Karpas-422 (cell line): Measurements from ENCODE around the gene C15orf39. TPM values are rescaled to one million over a fixed set of nuclear protein-coding genes. Genes with fewer than 3 reads are reported as not detected.

Source experiments
- DNase-seq: peaks from one replicate; pipeline ENCODE4 v3.0.0-alpha.2; 2015
- H2AFZ ChIP-seq: fragments of 200-600 bp; sonication (generic); 2 replicates; pipeline ENCODE4 v1.6.1; 2014; ENCODE audit warnings: antibody characterized with exemption, low read length, mixed read lengths
- H3K27ac ChIP-seq: fragments of 200-600 bp; sonication (generic); 2 replicates; pipeline ENCODE4 v1.5.1; 2014; ENCODE audit warnings: mild to moderate bottlenecking, low read length, moderate library complexity
- H3K27me3 ChIP-seq: fragments of 200-600 bp; sonication (generic); 2 replicates; pipeline ENCODE4 v1.6.1; 2014; ENCODE audit warnings: low read length, mixed read lengths
- H3K36me3 ChIP-seq: fragments of 200-600 bp; sonication (generic); 2 replicates; pipeline ENCODE4 v1.6.1; 2014; ENCODE audit warnings: low read length, mixed read lengths; ENCODE audit not compliant: insufficient read depth
- H3K4me1 ChIP-seq: fragments of 200-600 bp; sonication (generic); 2 replicates; pipeline ENCODE4 v1.6.1; 2014; ENCODE audit warnings: mild to moderate bottlenecking, low read length, mixed read lengths
- H3K4me2 ChIP-seq: fragments of 200-600 bp; sonication (generic); 2 replicates; pipeline ENCODE4 v1.6.1; 2014; ENCODE audit warnings: low read length, low read depth, mild to moderate bottlenecking; ENCODE audit not compliant: poor library complexity, severe bottlenecking
- H3K4me3 ChIP-seq: fragments of 200-600 bp; sonication (generic); 2 replicates; pipeline ENCODE4 v1.5.1; 2014; ENCODE audit warnings: mild to moderate bottlenecking, antibody characterized with exemption, low read length, mixed read lengths
- H3K79me2 ChIP-seq: fragments of 200-600 bp; sonication (generic); 2 replicates; pipeline ENCODE4 v1.6.1; 2014; ENCODE audit warnings: mild to moderate bottlenecking, low read length, mixed read lengths
- H3K9ac ChIP-seq: fragments of 200-600 bp; sonication (generic); 2 replicates; pipeline ENCODE4 v1.6.0; 2014; ENCODE audit warnings: low read length
- H3K9me2 ChIP-seq: fragments of 200-600 bp; sonication (generic), shearing (Covaris generic); replicated peaks from 2 replicates; pipeline ENCODE4 v1.6.0; 2014; ENCODE audit warnings: mild to moderate bottlenecking, low read length, moderate library complexity; ENCODE audit not compliant: insufficient read depth
- H3K9me3 ChIP-seq: fragments of 300-700, 200-600 bp; sonication (generic); 2 replicates; pipeline ENCODE4 v1.6.1; 2014; ENCODE audit warnings: low read length, mixed read lengths
- H4K20me1 ChIP-seq: fragments of 200-600 bp; sonication (generic); 2 replicates; pipeline ENCODE4 v1.6.1; 2014; ENCODE audit warnings: mild to moderate bottlenecking, antibody characterized with exemption, low read length, low read depth; ENCODE audit not compliant: insufficient read depth
- total RNA-seq: library from RNA; depleted of rRNA; stranded (reverse); fragments of >200 nt; shearing (Covaris generic); gene quantifications from 2 replicates; pipeline ENCODE4 v1.2.3, GENCODE V29; 2014; ENCODE audit warnings: low replicate concordance

Gene C15orf39
- total RNA-seq, 1 experiment from 2014 or later: 11.3 TPM

DNA sequence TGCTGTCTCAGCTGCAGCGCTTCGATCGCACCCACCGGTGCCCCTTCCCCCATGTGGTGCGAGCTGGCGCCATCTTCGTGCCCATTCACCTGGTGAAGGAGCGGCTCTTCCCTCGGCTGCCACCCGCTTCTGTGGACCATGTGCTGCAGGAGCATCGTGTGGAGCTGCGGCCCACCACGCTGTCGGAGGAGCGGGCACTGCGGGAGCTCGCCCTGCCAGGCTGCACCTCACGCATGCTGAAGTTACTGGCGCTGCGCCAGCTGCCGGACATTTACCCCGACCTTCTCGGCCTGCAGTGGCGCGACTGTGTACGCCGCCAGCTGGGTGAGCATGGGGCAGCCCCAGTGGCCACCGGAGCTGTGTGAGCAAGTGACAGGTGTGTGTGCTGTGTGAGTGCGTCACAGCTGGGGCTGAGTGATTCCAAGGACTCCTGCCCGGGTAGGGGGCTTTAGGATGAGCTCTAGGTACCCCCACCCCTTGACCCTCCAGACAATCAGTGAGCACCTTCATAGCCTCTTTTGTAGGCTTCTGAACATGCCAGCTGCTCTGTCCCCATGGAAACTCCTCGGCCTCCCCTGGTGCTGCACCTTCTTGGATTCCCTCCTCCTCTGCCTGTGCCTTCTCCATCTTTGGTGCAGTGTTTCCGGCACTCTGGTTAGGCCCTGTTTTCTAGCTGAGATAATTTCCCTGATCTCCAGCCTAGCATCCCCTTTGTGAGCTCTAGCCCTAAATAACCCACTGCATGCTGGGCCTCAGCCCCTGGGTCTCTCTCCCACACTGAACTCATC lies 7.0 kb downstream of the C15orf39 start:
- H2AFZ ChIP-seq: no peak overlapping the region
- H3K27me3 ChIP-seq: no peaks in the 10 kb centered on the region
- peaks cover 95% of the 10 kb centered on the region for H4K20me1 ChIP-seq
- H3K27ac ChIP-seq: no peak overlapping the region
- H3K36me3 ChIP-seq: peaks cover 22% of the 10 kb centered on the region
- H3K9me3 ChIP-seq: no peaks in the 10 kb centered on the region
- no peaks in the 10 kb centered on the region for H3K9me2 ChIP-seq
- no peak overlapping the region for H3K4me3 ChIP-seq
- no peak for DNase-seq
- H3K4me1 ChIP-seq: peaks cover 15% of the 10 kb centered on the region
- no peak overlapping the region for H3K4me2 ChIP-seq
- H3K9ac ChIP-seq: no peak overlapping the region
- H3K79me2 ChIP-seq: peaks cover 64% of the 10 kb centered on the region

GRCh38 chr15:75209289-75209676 lies 7.6 kb downstream of the C15orf39 start:
- Histone ChIP-seq H2AFZ (no peak overlapping the region), H4K20me1 (peaks cover 89% of the 10 kb centered on the region), H3K4me3 (no peak overlapping the region), H3K9me2 (no peaks in the 10 kb centered on the region), H3K27ac (no peak overlapping the region), H3K4me2 (no peak overlapping the region), H3K79me2 (peaks cover 59% of the 10 kb centered on the region), H3K9ac (no peak overlapping the region), H3K4me1 (peaks cover 10% of the 10 kb centered on the region), H3K9me3 (no peaks in the 10 kb centered on the region), H3K27me3 (no peaks in the 10 kb centered on the region), H3K36me3 (peaks cover 22% of the 10 kb centered on the region)
- DNase-seq: no peak

GRCh38 chr15:75210811-75211230 lies 9.1 kb downstream of the C15orf39 start:
- DNase-seq: no peak
- Histone ChIP-seq H3K36me3 (peaks cover 12% of the 10 kb centered on the region), H4K20me1 (peaks cover 74% of the 10 kb centered on the region), H3K9ac (no peak overlapping the region), H3K27me3 (no peaks in the 10 kb centered on the region), H3K4me3 (no peak overlapping the region), H3K4me1 (no peaks in the 10 kb centered on the region), H3K79me2 (peaks cover 43% of the 10 kb centered on the region), H2AFZ (no peak overlapping the region), H3K9me3 (no peaks in the 10 kb centered on the region), H3K9me2 (no peaks in the 10 kb centered on the region), H3K4me2 (no peak overlapping the region), H3K27ac (no peak overlapping the region)

GRCh38 chr15:75211436-75212199 lies 9.9 kb downstream of the C15orf39 start:
- no peak overlapping the region for H2AFZ ChIP-seq
- H3K9me3 ChIP-seq: no peaks in the 10 kb centered on the region
- H3K36me3 ChIP-seq: peaks cover 10% of the 10 kb centered on the region
- no peak overlapping the region for H3K4me2 ChIP-seq
- H3K27me3 ChIP-seq: no peaks in the 10 kb centered on the region
- DNase-seq: no peak
- peaks cover 36% of the 10 kb centered on the region for H3K79me2 ChIP-seq
- no peak overlapping the region for H3K9ac ChIP-seq
- no peak overlapping the region for H3K27ac ChIP-seq
- H3K4me3 ChIP-seq: no peak overlapping the region
- H3K4me1 ChIP-seq: no peaks in the 10 kb centered on the region
- H4K20me1 ChIP-seq: peaks cover 66% of the 10 kb centered on the region
- no peaks in the 10 kb centered on the region for H3K9me2 ChIP-seq

- H3K27me3 ChIP-seq: no peaks in the 10 kb centered on the region
- H4K20me1 ChIP-seq: peaks cover 61% of the 10 kb centered on the region
- H3K79me2 ChIP-seq: peaks cover 30% of the 10 kb centered on the region
- no peak overlapping the region for H2AFZ ChIP-seq
- no peaks in the 10 kb centered on the region for H3K4me1 ChIP-seq
- peaks cover 10% of the 10 kb centered on the region for H3K36me3 ChIP-seq
- no peaks in the 10 kb centered on the region for H3K9me3 ChIP-seq
- no peak overlapping the region for H3K27ac ChIP-seq
- H3K4me2 ChIP-seq: no peak overlapping the region
- no peak overlapping the region for H3K9ac ChIP-seq
- no peaks in the 10 kb centered on the region for H3K9me2 ChIP-seq
- no peak overlapping the region for H3K4me3 ChIP-seq
- no peak for DNase-seq
Observed at GRCh38 chr15:75212200-75212858, 10.6 kb downstream of the C15orf39 start.

DNA sequence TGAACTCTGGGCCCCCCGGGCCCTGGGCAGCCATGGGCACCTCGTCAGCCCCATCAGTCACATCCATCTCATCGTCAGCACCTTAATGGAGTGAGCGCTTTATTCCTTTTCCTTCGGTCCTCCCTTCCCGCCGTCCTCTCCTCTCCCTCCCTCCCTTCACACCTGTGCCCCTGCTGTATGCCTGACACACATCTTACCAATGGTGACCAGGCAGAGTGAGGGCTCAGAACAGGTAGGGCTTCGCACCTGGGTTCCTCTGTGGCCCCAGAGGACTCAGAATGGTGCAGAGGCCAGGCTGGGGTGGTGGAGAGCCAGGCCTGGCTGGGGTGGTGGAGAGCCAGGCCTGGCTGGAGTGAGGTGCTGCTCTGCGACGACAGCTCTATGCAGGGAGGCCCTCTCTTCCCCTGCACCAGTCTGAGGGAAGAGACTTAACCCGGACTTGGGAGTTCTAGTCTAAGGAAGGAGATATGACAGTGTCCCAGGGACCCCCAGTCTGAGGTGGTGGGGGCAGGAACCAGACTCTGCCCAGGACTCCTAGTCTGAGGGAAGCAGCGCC lies 11.6 kb downstream of the C15orf39 start:
- peaks cover 51% of the 10 kb centered on the region for H4K20me1 ChIP-seq
- peaks cover 10% of the 10 kb centered on the region for H3K36me3 ChIP-seq
- H2AFZ ChIP-seq: no peak overlapping the region
- H3K9ac ChIP-seq: no peak overlapping the region
- peaks cover 2% of the 10 kb centered on the region; the same call in 1 of the 2 replicates for H3K4me1 ChIP-seq
- peaks cover 21% of the 10 kb centered on the region for H3K79me2 ChIP-seq
- H3K4me2 ChIP-seq: no peak overlapping the region
- H3K4me3 ChIP-seq: no peak overlapping the region
- H3K27me3 ChIP-seq: no peaks in the 10 kb centered on the region
- no peak for DNase-seq
- H3K9me2 ChIP-seq: no peaks in the 10 kb centered on the region
- H3K27ac ChIP-seq: no peak overlapping the region
- H3K9me3 ChIP-seq: no peaks in the 10 kb centered on the region

- peaks cover 46% of the 10 kb centered on the region for H4K20me1 ChIP-seq
- no peak overlapping the region for H3K4me2 ChIP-seq
- H3K9me2 ChIP-seq: no peaks in the 10 kb centered on the region
- DNase-seq: no peak
- no peak overlapping the region for H3K9ac ChIP-seq
- no peaks in the 10 kb centered on the region for H3K27me3 ChIP-seq
- H3K27ac ChIP-seq: no peak overlapping the region
- no peaks in the 10 kb centered on the region for H3K9me3 ChIP-seq
- H3K4me1 ChIP-seq: peaks cover 7% of the 10 kb centered on the region
- H2AFZ ChIP-seq: no peak overlapping the region
- no peak overlapping the region for H3K4me3 ChIP-seq
- peaks cover 10% of the 10 kb centered on the region for H3K36me3 ChIP-seq
- H3K79me2 ChIP-seq: peaks cover 16% of the 10 kb centered on the region
Observed at GRCh38 chr15:75213768-75214221, 12.1 kb downstream of the C15orf39 start.
